PFSK-1 (cell line): ENCODE results near the gene ERBIN.

Experiments
- POLR2AphosphoS5 ChIP-seq: IDR thresholded peaks from 2 replicates; pipeline ENCODE4 v1.6.1; 2012; ENCODE audit warnings: low read depth, mild to moderate bottlenecking, control low read depth, low read length, moderate library complexity
- SIN3A ChIP-seq: IDR thresholded peaks from 2 replicates; pipeline ENCODE4 v1.6.1; 2012; ENCODE audit warnings: mild to moderate bottlenecking, low read length, moderate library complexity, borderline replicate concordance; ENCODE audit not compliant: insufficient read depth
- TAF1 ChIP-seq: IDR thresholded peaks from 2 replicates; pipeline ENCODE4 v1.6.1; 2012; ENCODE audit warnings: low read length, control low read depth, borderline replicate concordance; ENCODE audit not compliant: insufficient read depth
- TF ChIP-seq, protein P1 (sequence below), 2 experiments: IDR thresholded peaks; 2 replicates each; pipeline versions ENCODE4 v1.6.1 to v1.8.0; 2011 to 2012; ENCODE audit warnings: low read depth in 2 of 2, low read length in 2 of 2, control low read depth in 1 of 2, inconsistent platforms in 1 of 2, mild to moderate bottlenecking in 1 of 2, moderate library complexity in 1 of 2; ENCODE audit not compliant: insufficient read depth in 1 of 2

GRCh38 chr5:66015196-66015960, 89.0 kb downstream of the ERBIN start:
- no peak for TF ChIP-seq SIN3A
- TF ChIP-seq POLR2AphosphoS5: no peak
- TF ChIP-seq, protein P1, sequence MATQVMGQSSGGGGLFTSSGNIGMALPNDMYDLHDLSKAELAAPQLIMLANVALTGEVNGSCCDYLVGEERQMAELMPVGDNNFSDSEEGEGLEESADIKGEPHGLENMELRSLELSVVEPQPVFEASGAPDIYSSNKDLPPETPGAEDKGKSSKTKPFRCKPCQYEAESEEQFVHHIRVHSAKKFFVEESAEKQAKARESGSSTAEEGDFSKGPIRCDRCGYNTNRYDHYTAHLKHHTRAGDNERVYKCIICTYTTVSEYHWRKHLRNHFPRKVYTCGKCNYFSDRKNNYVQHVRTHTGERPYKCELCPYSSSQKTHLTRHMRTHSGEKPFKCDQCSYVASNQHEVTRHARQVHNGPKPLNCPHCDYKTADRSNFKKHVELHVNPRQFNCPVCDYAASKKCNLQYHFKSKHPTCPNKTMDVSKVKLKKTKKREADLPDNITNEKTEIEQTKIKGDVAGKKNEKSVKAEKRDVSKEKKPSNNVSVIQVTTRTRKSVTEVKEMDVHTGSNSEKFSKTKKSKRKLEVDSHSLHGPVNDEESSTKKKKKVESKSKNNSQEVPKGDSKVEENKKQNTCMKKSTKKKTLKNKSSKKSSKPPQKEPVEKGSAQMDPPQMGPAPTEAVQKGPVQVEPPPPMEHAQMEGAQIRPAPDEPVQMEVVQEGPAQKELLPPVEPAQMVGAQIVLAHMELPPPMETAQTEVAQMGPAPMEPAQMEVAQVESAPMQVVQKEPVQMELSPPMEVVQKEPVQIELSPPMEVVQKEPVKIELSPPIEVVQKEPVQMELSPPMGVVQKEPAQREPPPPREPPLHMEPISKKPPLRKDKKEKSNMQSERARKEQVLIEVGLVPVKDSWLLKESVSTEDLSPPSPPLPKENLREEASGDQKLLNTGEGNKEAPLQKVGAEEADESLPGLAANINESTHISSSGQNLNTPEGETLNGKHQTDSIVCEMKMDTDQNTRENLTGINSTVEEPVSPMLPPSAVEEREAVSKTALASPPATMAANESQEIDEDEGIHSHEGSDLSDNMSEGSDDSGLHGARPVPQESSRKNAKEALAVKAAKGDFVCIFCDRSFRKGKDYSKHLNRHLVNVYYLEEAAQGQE (IDR thresholded peaks at IDR 0.05; ENCODE audit: insufficient read depth in 1 of 2, low read depth in 2 of 2, low read length in 2 of 2): no peak
- no peak for TF ChIP-seq TAF1
